DMS53 (cell line): Measurements from ENCODE around the gene SLIT3.
A peak's percentile ranks its signal among the peaks of the same experiment; 100 is the strongest.
"Not testable (repeated sequence)": the region's sequence is repeated elsewhere in the genome, so short reads cannot be mapped to it uniquely, and the experiment has no call there.

Experiments used
- DNase-seq: peaks from one replicate; lab custom pipeline; 2025; lab: John Stamatoyannopoulos, UW

SLIT3 gene

GRCh38 chr5:169219351-169219750 is 81.6 kb downstream of the SLIT3 start:
- no peak for DNase-seq

- DNase-seq: no peak
Measured at GRCh38 chr5:169218861-169219260, 82.1 kb downstream of the SLIT3 start.

GRCh38 chr5:169218176-169218575 is 82.8 kb downstream of the SLIT3 start:
- DNase-seq: no peak

GRCh38 chr5:169216866-169217265 is 84.1 kb downstream of the SLIT3 start:
- DNase-seq: no peak

GRCh38 chr5:169213479-169213878 is 87.5 kb downstream of the SLIT3 start:
- DNase-seq: no peak

- DNase-seq: not testable (repeated sequence)
Measured at GRCh38 chr5:169211761-169212160, 89.2 kb downstream of the SLIT3 start.

GRCh38 chr5:169204788-169205400 is 96.0 kb downstream of the SLIT3 start:
- DNase-seq: no peak

GRCh38 chr5:169202969-169203368 is 98.0 kb downstream of the SLIT3 start:
- no peak for DNase-seq

- peak; percentile 18 for DNase-seq
Measured at GRCh38 chr5:169201597-169201996, 99.3 kb downstream of the SLIT3 start.

- DNase-seq: no peak
Measured at GRCh38 chr5:169200125-169200778, 100.7 kb downstream of the SLIT3 start.

- DNase-seq: no peak
Measured at GRCh38 chr5:169197343-169197742, 103.6 kb downstream of the SLIT3 start.

- no peak for DNase-seq
Measured at GRCh38 chr5:169196059-169196458, 104.9 kb downstream of the SLIT3 start.

- DNase-seq: no peak
Measured at GRCh38 chr5:169195601-169196000, 105.3 kb downstream of the SLIT3 start.

GRCh38 chr5:169192536-169192935 is 108.4 kb downstream of the SLIT3 start:
- DNase-seq: no peak

- DNase-seq: no peak
Measured at GRCh38 chr5:169190849-169191248, 110.1 kb downstream of the SLIT3 start.

GRCh38 chr5:169185626-169186025 is 115.3 kb downstream of the SLIT3 start:
- no peak for DNase-seq

GRCh38 chr5:169183576-169183975 is 117.4 kb downstream of the SLIT3 start:
- DNase-seq: no peak

GRCh38 chr5:169182797-169183196 is 118.1 kb downstream of the SLIT3 start:
- no peak for DNase-seq

- no peak for DNase-seq
Measured at GRCh38 chr5:169181814-169182213, 119.1 kb downstream of the SLIT3 start.

GRCh38 chr5:169178754-169179153 is 122.2 kb downstream of the SLIT3 start:
- no peak for DNase-seq

- no peak for DNase-seq
Measured at GRCh38 chr5:169178274-169178673, 122.7 kb downstream of the SLIT3 start.

GRCh38 chr5:169176709-169177694 is 123.9 kb downstream of the SLIT3 start:
- DNase-seq: no peak

- no peak for DNase-seq
Measured at GRCh38 chr5:169175733-169176132, 125.2 kb downstream of the SLIT3 start.
